NCI-H2227 (cell line): ENCODE results near the gene IL10RA.

Source experiments
- DNase-seq: peaks from one replicate; lab custom pipeline; 2025; ENCODE audit not compliant: unreplicated experiment; lab: John Stamatoyannopoulos, UW

IL10RA gene

DNA sequence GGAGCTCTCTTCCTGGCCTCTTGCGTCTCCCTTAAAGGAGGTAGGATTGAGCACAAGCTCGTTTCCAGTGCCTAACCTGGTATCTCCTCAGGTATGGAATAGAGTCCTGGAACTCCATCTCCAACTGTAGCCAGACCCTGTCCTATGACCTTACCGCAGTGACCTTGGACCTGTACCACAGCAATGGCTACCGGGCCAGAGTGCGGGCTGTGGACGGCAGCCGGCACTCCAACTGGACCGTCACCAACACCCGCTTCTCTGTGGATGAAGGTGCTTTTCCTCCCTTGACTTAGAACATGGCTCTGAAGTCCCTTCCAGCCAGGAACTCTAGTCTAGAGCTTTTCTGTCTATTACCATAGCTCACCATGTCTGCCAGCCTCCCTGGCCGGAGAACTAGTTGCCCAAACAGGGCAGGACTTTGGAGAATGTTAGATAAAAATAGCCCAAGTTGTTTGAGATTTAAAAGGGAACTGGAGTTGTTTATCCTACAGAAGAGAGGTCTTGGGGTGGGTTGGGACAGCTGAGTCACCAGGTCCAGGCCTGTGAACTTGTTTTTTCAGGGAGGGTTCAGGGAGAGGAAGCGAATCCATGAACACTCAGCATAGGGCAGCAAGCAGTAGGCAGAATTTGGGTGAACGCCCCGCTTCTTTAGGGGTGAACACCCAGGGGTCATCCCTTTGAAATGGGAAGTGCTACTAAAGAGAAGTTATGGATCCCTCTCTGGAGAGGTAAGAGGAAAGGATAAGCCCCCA, 3.3 kb downstream of the IL10RA start:
- no peak for DNase-seq

- no peak for DNase-seq
Observed at GRCh38 chr11:117992136-117992535, 5.9 kb downstream of the IL10RA start.

GRCh38 chr11:117992620-117993019, 6.4 kb downstream of the IL10RA start:
- no peak for DNase-seq

GRCh38 chr11:117993988-117994745, 8.0 kb downstream of the IL10RA start:
- DNase-seq = peak; percentile 63

- DNase-seq = no peak
Observed at GRCh38 chr11:117995472-117995871, 9.3 kb downstream of the IL10RA start.

- DNase-seq = no peak
Observed at GRCh38 chr11:117996058-117996457, 9.9 kb downstream of the IL10RA start.

GRCh38 chr11:117997406-117997805, 11.2 kb downstream of the IL10RA start:
- DNase-seq = no peak

DNA sequence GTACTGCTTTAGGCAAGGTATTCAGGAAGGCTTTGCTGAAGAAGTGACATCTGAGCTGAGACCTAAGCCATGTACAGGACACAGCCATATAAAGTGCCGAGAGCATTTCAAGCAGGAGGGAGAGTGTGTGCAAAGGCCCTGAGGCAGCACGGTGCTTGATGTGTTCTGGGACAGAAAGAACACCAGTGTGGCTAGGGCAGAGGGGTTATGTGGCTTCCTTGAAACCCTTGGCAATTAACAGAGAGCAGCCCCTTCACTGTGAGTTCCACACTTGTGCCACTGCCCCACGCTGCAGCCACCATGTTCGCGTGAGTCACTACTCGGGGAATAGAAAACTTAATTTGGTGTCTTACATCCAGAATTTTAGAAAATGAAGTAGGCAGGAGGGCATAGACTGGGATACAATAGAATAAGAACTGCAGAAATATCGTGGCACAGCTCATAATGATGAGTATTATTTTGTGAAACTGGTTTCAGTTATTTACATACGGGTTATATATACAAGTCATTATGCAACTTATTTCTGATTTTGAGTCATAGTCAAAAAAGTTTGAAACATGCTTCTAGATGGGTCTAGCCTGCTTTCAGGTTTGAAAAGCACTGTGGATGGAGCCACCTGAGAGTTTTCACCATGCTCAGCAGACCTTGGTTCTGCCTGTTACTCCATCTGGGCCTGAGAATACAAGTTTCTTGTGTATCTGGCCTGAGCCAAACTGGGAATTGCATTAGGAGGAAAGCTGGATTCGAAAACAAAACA, 11.8 kb downstream of the IL10RA start:
- no peak for DNase-seq

GRCh38 chr11:117998664-117999353, 12.6 kb downstream of the IL10RA start:
- no peak for DNase-seq

DNA sequence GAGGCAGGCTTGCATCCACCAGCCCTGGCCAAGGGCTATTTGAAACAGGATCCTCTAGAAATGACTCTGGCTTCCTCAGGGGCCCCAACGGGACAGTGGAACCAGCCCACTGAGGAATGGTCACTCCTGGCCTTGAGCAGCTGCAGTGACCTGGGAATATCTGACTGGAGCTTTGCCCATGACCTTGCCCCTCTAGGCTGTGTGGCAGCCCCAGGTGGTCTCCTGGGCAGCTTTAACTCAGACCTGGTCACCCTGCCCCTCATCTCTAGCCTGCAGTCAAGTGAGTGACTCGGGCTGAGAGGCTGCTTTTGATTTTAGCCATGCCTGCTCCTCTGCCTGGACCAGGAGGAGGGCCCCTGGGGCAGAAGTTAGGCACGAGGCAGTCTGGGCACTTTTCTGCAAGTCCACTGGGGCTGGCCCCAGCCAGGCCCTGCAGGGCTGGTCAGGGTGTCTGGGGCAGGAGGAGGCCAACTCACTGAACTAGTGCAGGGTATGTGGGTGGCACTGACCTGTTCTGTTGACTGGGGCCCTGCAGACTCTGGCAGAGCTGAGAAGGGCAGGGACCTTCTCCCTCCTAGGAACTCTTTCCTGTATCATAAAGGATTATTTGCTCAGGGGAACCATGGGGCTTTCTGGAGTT, 13.3 kb downstream of the IL10RA start:
- no peak for DNase-seq

DNA sequence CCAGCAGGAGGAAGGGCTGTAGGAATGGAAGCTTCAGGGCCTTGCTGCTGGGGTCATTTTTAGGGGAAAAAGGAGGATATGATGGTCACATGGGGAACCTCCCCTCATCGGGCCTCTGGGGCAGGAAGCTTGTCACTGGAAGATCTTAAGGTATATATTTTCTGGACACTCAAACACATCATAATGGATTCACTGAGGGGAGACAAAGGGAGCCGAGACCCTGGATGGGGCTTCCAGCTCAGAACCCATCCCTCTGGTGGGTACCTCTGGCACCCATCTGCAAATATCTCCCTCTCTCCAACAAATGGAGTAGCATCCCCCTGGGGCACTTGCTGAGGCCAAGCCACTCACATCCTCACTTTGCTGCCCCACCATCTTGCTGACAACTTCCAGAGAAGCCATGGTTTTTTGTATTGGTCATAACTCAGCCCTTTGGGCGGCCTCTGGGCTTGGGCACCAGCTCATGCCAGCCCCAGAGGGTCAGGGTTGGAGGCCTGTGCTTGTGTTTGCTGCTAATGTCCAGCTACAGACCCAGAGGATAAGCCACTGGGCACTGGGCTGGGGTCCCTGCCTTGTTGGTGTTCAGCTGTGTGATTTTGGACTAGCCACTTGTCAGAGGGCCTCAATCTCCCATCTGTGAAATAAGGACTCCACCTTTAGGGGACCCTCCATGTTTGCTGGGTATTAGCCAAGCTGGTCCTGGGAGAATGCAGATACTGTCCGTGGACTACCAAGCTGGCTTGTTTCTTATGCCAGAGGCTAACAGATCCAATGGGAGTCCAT, 14.1 kb downstream of the IL10RA start:
- no peak for DNase-seq

DNA sequence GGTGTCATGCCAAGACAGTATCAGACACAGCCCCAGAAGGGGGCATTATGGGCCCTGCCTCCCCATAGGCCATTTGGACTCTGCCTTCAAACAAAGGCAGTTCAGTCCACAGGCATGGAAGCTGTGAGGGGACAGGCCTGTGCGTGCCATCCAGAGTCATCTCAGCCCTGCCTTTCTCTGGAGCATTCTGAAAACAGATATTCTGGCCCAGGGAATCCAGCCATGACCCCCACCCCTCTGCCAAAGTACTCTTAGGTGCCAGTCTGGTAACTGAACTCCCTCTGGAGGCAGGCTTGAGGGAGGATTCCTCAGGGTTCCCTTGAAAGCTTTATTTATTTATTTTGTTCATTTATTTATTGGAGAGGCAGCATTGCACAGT, 14.6 kb downstream of the IL10RA start:
- DNase-seq = no peak

DNA sequence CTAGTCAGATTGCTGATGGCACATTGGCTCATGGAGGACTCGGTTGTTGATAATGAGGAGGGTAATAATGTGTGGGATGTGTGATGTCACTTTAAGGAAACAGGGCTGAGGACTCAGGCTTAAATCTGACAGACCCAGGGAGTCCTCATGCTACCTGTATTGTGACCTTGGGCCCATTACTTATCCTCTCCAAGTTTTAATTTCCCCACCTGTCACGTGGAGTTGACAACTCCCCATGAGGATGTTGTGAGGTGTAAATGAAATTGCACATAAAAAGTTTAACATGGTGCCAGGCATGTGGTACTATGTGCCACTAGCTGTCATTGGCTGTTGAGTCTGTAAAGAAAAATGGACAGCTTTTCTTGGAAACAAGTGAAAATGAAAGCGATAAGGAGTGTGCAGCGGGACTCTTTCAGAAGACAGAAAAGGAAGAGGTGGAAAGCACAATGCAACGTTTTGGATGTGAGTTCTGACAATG, 15.3 kb downstream of the IL10RA start:
- DNase-seq = no peak

GRCh38 chr11:118002010-118002540, 15.9 kb downstream of the IL10RA start:
- DNase-seq = no peak

- DNase-seq = no peak
Observed at GRCh38 chr11:118002541-118003423, 16.6 kb downstream of the IL10RA start.

GRCh38 chr11:118003456-118003855, 17.3 kb downstream of the IL10RA start:
- no peak for DNase-seq

GRCh38 chr11:118004543-118005223, 18.5 kb downstream of the IL10RA start:
- no peak for DNase-seq
